Stimulated activated CD4-positive, alpha-beta T cell treated with anti-CD3 and anti-CD28 coated beads, Interleukin-15, amount 100 ng/mL, for 24 hours (primary cell): ENCODE data around the gene SDR39U1.

Experiments
- DNase-seq: peaks from one replicate; pipeline ENCODE4 v3.0.0-alpha.2; 2020

SDR39U1 gene

GRCh38 chr14:24441904-24442239 lies 704 bp downstream of the SDR39U1 start:
- DNase-seq: no peak

- DNase-seq: no peak
These were observed 1.1 kb downstream of the SDR39U1 start for GRCh38 chr14:24441485-24441884.

DNA sequence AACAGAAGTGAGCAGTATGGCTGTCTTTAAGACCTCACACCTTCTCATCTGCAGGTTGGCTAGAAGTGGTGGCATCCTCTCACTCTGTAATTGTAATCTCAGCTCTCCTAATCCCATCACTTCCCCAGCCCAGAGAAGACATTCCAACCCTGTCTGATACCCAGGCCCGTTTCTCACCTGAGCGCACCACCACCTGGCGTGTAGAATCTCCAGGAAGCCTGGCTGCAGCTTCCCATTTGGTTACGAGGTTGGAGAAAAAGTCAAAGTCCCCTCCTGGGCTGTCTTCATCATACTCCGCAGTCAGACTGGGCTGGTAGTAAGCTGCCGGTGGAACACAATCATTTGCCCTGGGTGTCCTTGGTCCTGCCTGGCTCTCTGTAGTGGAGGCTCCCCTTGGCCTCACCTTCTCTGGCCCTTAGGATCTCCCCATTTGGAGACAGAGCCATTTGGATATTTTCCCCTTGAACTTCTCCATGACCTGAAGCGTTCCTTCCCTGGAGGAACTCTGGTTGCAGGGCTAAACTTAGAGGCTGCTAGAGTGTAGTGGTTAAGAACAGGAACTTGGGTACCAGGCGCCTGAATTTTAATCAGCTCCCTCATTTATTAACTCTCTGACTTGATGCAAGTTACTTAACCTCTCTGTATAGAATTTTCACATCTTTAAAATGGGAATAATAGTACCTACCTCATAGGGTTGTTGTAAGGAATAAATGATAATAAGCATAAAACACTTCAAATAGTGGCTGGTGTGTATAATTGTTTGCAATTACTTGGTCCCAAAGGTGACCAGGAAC lies 1.8 kb downstream of the SDR39U1 start:
- no peak for DNase-seq

GRCh38 chr14:24439830-24440605 lies 2.6 kb downstream of the SDR39U1 start:
- DNase-seq: no peak

GRCh38 chr14:24439257-24439656 lies 3.3 kb downstream of the SDR39U1 start:
- no peak for DNase-seq

- DNase-seq: no peak
These were observed 4.1 kb downstream of the SDR39U1 start for GRCh38 chr14:24438223-24439097.

- DNase-seq: no peak
These were observed 4.9 kb downstream of the SDR39U1 start for GRCh38 chr14:24437736-24438067.

GRCh38 chr14:24437020-24437735 lies 5.4 kb downstream of the SDR39U1 start:
- DNase-seq: peak; percentile 12

DNA sequence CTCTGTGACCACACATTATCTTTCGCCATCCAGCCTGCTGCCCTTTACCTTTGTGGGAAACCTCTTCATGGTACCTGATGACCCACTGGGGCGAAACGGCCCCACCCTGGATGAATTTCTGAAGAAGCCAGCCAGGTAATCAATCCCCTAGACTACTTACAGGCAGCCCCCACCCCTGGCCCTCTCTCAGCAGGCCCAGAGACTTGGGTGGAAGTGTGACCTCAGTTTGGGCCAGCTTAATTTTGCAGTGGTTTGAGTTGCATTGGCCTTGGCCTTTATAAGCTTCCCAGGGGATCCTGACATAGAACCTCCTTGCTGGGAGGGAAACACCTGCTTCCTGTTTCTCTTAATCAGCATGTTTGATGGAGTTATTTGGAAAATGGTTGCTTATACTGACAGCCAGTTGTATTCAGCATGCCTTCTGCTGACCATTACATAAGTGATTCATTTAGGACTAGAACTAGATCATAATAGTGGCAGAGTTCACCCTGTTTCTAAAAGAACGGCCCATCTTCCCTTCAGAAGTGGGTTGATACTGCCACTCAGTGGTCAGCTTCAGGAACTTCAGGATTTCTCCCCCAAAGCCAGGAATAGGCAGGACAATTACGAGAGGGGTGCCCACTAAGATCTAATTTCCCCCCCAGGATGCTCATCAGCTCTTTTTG lies 6.1 kb downstream of the SDR39U1 start:
- peak; percentile 42 for DNase-seq

- no peak for DNase-seq
These were observed 6.6 kb downstream of the SDR39U1 start for GRCh38 chr14:24435998-24436354.

GRCh38 chr14:24435192-24435810 lies 7.3 kb downstream of the SDR39U1 start:
- DNase-seq: no peak

DNA sequence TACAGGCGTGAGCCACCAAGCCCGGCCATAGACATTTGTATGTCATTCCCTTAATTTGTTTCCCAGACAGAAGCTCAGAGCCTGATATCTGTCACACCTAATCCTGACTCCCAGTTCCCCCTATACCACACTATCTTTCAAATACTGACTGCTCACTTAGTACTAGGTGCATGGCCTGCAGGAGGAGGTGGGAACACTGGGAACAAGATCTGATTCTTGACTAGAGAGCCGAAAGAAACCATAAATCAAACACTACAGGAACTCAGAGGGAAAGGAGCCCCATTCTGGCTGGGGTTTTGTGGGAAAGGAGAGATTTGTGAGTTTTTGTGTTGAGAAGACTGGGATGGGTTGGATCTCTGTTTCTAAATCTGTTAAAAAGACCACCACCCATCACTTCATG lies 7.9 kb downstream of the SDR39U1 start:
- no peak for DNase-seq

DNA sequence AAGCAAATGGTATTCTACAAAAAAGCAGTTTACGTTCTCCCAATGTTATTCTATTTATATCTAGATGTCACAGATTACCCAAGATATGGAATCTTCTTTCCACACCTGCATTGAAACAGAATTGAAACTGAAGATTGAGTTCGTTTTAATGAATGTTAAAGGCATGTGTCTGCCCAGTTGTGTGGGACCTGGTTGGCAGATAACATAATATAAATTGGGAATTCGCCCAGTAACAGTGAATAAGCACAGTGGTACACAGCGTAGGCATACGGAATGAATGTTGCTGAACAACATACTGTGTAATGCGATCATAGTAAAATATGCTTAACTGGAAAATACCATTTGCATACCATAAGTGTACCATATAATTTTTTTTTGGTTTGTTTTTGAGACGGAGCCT lies 8.5 kb downstream of the SDR39U1 start:
- no peak for DNase-seq

- DNase-seq: no peak
These were observed 10.1 kb downstream of the SDR39U1 start for GRCh38 chr14:24432259-24433131.

DNA sequence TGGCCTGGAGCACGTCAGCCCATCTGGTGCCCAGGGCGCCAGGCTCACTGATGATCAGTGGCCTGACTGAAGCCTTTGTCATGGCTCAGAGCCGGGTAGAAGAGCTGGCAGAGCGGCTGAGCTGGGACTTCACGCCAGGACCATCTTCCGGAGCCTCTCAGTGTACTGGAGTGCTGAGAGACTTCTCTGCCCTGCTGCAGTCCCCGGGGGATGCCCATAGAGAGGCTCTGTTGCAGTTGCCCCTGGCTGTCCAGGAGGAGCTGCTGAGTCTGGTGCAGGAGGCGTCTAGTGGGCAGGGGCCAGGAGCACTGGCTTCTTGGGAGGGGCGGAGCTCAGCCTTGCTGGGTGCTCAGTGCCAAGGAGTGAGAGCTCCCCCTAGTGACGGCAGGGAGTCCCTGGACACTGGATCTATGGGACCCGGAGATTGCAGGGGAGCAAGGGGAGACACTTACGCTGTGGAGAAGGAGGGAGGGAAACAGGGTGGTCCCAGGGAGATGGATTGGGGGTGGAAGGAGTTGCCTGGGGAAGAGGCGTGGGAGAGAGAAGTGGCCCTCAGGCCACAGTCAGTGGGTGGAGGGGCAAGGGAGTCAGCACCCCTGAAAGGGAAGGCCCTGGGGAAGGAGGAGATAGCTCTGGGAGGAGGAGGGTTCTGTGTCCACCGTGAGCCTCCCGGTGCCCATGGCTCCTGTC lies 10.9 kb downstream of the SDR39U1 start:
- peak; percentile 96 for DNase-seq

DNA sequence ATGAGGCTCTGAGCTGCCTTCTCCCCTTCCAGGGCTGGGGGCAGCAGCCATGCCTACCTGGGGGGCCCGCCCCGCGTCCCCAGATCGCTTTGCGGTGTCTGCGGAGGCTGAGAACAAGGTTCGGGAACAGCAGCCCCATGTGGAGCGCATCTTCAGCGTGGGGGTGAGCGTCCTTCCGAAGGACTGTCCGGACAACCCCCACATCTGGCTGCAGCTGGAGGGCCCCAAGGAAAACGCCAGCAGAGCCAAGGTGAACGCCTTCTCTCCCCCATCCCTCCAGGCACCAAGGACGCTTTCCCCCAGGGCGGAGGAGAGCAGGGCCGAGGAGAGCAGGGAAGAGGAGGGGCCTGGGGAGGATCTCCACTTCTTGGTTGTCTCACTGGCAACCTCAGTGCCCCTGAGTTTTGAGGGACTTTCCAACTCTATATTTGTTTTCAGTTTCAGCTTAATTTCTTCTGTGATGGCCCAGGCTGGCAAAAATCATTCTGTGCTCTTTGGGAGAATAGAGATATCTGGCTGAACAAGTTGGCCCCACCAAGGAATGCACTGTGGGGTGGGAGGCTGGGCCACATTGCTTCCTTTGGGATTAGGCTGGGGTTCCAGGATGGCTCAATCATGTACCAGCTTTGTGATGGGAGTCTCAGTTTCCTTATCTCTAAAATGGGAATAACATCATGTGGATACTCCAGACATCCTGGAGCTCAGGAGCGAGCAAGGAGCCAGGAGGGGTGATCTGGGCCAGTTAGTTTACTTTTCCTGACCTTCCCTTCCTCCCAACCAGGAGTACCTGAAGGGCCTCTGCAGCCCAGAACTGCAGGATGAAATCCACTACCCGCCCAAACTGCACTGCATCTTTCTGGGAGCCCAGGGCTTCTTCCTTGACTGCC lies 11.7 kb downstream of the SDR39U1 start:
- DNase-seq: peak; percentile 85

GRCh38 chr14:24430143-24430681 lies 12.4 kb downstream of the SDR39U1 start:
- DNase-seq: peak; percentile 77

- DNase-seq: peak; percentile 91
These were observed 13.0 kb downstream of the SDR39U1 start, which contains the start of the genes CBLN3 and KHNYN for GRCh38 chr14:24429395-24430142. TSS of gene CBLN3 (minus strand) at chr14:24429668. CDS start at chr14:24429054, 614 bp downstream. TSS of gene KHNYN (plus strand) at chr14:24429954. CDS start at chr14:24430731, 777 bp downstream.
